DOHH2 (cell line): ENCODE results near the gene EPB41L1.

Experiments used
- CTCF ChIP-seq: fragments of 200-600 bp; sonication (generic); IDR thresholded peaks from one replicate; pipeline ENCODE4 v1.5.1; 2014; ENCODE audit warnings: antibody characterized with exemption, mild to moderate bottlenecking, low read depth, low read length; ENCODE audit not compliant: poor library complexity, severe bottlenecking
- EZH2phosphoT487 ChIP-seq: fragments of 200-600 bp; sonication (generic); IDR thresholded peaks from 2 replicates; pipeline ENCODE4 v1.6.1; 2017; ENCODE audit warnings: borderline replicate concordance, mild to moderate bottlenecking, antibody characterized with exemption, low read length, moderate library complexity, mixed read lengths

GRCh38 chr20:36120991-36121390 lies 33.5 kb upstream of the EPB41L1 start:
- no peak for TF ChIP-seq CTCF
- no peak for TF ChIP-seq EZH2phosphoT487
